HepG2 (cell line): ENCODE results near the gene RNPC3. TPM values are rescaled to one million over a fixed set of nuclear protein-coding genes. Genes with fewer than 3 reads are reported as not detected.

Experiments
- ARHGAP35 ChIP-seq: sonication (generic); formaldehyde crosslinking; IDR thresholded peaks from 2 replicates; pipeline ENCODE4 v1.9.0; 2022; ENCODE audit warnings: mild to moderate bottlenecking, inconsistent platforms, moderate library complexity, missing genetic modification reagents, borderline replicate concordance
- GTF3A ChIP-seq: sonication (generic); formaldehyde crosslinking; conservative IDR thresholded peaks from 2 replicates; pipeline ENCODE4 v1.4.0; 2020; ENCODE audit warnings: mild to moderate bottlenecking, missing genetic modification reagents
- MIXL1 ChIP-seq: IDR thresholded peaks from 2 replicates; pipeline ENCODE4 v1.6.1; 2016
- MYNN ChIP-seq: sonication (generic); formaldehyde crosslinking; IDR thresholded peaks from 2 replicates; pipeline ENCODE4 v1.4.0; 2020; ENCODE audit warnings: mild to moderate bottlenecking, low read depth, missing genetic modification reagents
- PAX8 ChIP-seq: sonication (generic); formaldehyde crosslinking; IDR thresholded peaks from 2 replicates; pipeline ENCODE4 v1.8.0; 2022; ENCODE audit warnings: mild to moderate bottlenecking, missing genetic modification reagents, borderline replicate concordance
- PCBP2 ChIP-seq: fragments of 200-400 bp; formaldehyde crosslinking; optimal IDR thresholded peaks from 2 replicates; pipeline ENCODE3; 2018; ENCODE audit warnings: low read length, low read depth; ENCODE audit not compliant: poor library complexity, severe bottlenecking
- POLR2AphosphoS2 ChIP-seq: IDR thresholded peaks from 2 replicates; pipeline ENCODE4 v1.6.1; 2011; ENCODE audit warnings: low read depth, low read length, improper control_type of control experiment
- RFXANK ChIP-seq: IDR thresholded peaks from 2 replicates; pipeline ENCODE4 v1.6.1; 2016
- SP5 ChIP-seq: IDR thresholded peaks from 2 replicates; pipeline ENCODE4 v1.6.1; 2016; ENCODE audit warnings: low read depth, borderline replicate concordance
- THYN1 ChIP-seq: sonication (generic); formaldehyde crosslinking; IDR thresholded peaks from 2 replicates; pipeline ENCODE4 v1.8.1; 2023; ENCODE audit warnings: low read depth, mild to moderate bottlenecking, moderate library complexity, missing genetic modification reagents, borderline replicate concordance
- ZMYM2 ChIP-seq: sonication (generic); formaldehyde crosslinking; IDR thresholded peaks from 2 replicates; pipeline ENCODE4 v1.8.0; 2022; ENCODE audit warnings: mild to moderate bottlenecking, missing genetic modification reagents
- ZNF562 ChIP-seq: sonication (generic); formaldehyde crosslinking; IDR thresholded peaks from 2 replicates; pipeline ENCODE4 v1.8.0; 2022; ENCODE audit warnings: missing genetic modification reagents, borderline replicate concordance
- ZNF75D ChIP-seq: sonication (generic); formaldehyde crosslinking; IDR thresholded peaks from 2 replicates; pipeline ENCODE4 v1.8.1; 2023; ENCODE audit warnings: missing genetic modification reagents, mild to moderate bottlenecking, borderline replicate concordance
- polyA plus RNA-seq, 8 experiments: library from polyadenylated mRNA; depleted of rRNA in 3 of 8; stranded (reverse) in 7 of 8; unstranded in 1 of 8; fragments of >200 nt; fragmentation: Illumina TruSeq in 4 of 8; extraction: Trizol in 4 of 8; gene quantifications; 2 replicates each; pipeline versions ENCODE4 v1.2.1 to v1.2.3, GENCODE V29; 2011 to 2016; ENCODE audit warnings: low read depth in 4 of 8, missing spikeins in 1 of 8, mixed read lengths in 1 of 8; ENCODE audit not compliant: insufficient read depth in 1 of 8
- total RNA-seq, 5 experiments: library from RNA; depleted of rRNA; stranded (reverse); fragments of >200 nt; fragmentation: Illumina TruSeq; extraction: Trizol; gene quantifications; 2 replicates each; pipeline ENCODE4 v1.2.3, GENCODE V29; 2016; ENCODE audit warnings: low read depth in 1 of 5
- TF ChIP-seq, protein P1 (sequence below): sonication (generic); formaldehyde crosslinking; IDR thresholded peaks from 2 replicates; pipeline ENCODE4 v1.5.0; 2020; ENCODE audit warnings: mild to moderate bottlenecking, missing genetic modification reagents, borderline replicate concordance
- TF ChIP-seq, protein P2 (sequence below): IDR thresholded peaks from 2 replicates; pipeline ENCODE4 v1.6.1; 2016; ENCODE audit warnings: missing biosample characterization, missing genetic modification reagents, low read depth
- TF ChIP-seq, protein P3 (sequence below), 2 experiments: sonication (generic) in 1 of 2; formaldehyde crosslinking in 1 of 2; IDR thresholded peaks; 2 replicates each; pipeline versions ENCODE4 v1.5.1 to v1.6.1; 2011 to 2020; ENCODE audit warnings: borderline replicate concordance in 1 of 2, low read depth in 1 of 2, low read length in 1 of 2, mild to moderate bottlenecking in 1 of 2, missing genetic modification reagents in 1 of 2, moderate library complexity in 1 of 2
- TF ChIP-seq, protein P4 (sequence below): sonication (generic); formaldehyde crosslinking; IDR thresholded peaks from 2 replicates; pipeline ENCODE4 v1.4.0; 2020; ENCODE audit warnings: missing genetic modification reagents
- TF ChIP-seq, protein P5 (sequence below): sonication (generic); formaldehyde crosslinking; IDR thresholded peaks from 2 replicates; pipeline ENCODE4 v1.5.0; 2020; ENCODE audit warnings: mild to moderate bottlenecking, missing genetic modification reagents

The RNPC3 gene
- total and polyA plus RNA-seq, 2 of the 13 experiments (the other 11 are each of a cell fraction or from before 2014, with no cell fraction given), result 9.1 to 22.1 TPM

DNA sequence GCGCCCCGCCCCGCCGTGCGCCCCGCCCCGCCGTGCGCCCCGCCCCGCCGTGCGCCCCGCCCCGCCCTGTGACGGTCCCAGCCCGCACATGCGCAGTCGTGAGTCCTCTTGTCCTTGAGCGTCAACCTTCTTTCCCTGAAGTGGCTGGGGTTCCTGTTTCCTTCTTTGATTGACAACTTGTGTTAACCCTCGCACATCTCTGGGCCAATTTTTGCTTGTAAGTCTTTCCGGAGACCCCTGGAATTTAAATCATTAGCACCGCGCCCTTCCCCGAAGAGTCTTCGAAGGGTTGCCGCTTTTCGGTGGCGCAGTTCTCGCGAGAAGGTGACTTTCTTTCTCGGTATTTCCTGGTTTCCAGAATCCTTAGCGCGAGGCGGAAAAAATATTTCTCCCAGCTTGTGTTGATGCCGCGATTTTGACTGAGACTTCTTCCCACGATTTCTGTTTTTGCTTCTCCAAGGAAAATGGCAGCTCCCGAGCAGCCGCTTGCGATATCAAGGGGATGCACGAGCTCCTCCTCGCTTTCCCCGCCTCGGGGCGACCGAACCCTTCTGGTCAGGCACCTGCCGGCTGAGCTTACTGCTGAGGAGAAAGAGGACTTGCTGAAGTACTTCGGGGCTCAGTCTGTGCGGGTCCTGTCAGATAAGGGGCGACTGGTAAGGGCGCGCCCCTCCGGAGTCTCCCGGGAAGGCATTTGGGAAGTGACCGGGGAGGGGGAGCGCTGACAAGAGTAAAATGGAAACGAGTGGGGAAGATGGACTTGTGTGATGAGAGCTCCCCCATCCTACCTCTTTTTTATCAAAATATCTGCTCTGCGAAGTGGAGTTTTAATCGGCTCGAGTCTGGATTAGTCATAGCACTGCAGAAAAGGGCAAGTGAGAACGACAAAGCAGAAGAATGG, at the start of gene RNPC3 (continued):
- TF ChIP-seq, protein P1, sequence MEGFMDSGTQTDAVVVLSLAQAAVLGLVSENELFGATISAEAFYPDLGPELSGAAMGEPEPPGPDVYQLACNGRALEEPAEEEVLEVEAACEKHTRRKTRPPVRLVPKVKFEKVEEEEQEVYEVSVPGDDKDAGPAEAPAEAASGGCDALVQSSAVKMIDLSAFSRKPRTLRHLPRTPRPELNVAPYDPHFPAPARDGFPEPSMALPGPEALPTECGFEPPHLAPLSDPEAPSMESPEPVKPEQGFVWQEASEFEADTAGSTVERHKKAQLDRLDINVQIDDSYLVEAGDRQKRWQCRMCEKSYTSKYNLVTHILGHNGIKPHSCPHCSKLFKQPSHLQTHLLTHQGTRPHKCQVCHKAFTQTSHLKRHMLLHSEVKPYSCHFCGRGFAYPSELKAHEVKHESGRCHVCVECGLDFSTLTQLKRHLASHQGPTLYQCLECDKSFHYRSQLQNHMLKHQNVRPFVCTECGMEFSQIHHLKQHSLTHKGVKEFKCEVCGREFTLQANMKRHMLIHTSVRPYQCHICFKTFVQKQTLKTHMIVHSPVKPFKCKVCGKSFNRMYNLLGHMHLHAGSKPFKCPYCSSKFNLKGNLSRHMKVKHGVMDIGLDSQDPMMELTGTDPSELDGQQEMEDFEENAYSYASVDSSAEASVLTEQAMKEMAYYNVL (CRISPR knock-in tag), result no peak
- TF ChIP-seq POLR2AphosphoS2 (no peak), ZNF75D (no peak), GTF3A (CRISPR knock-in tag) (no peak), RFXANK (CRISPR knock-in tag) (no peak), ZNF562 (CRISPR knock-in tag) (no peak), SP5 (no peak), MYNN (CRISPR knock-in tag) (no peak), MIXL1 (CRISPR knock-in tag) (no peak), ARHGAP35 (CRISPR knock-in tag) (no peak), PCBP2 (no peak), PAX8 (CRISPR knock-in tag) (no peak), ZMYM2 (CRISPR knock-in tag) (no peak), THYN1 (CRISPR knock-in tag) (no peak)
- TF ChIP-seq, protein P2, sequence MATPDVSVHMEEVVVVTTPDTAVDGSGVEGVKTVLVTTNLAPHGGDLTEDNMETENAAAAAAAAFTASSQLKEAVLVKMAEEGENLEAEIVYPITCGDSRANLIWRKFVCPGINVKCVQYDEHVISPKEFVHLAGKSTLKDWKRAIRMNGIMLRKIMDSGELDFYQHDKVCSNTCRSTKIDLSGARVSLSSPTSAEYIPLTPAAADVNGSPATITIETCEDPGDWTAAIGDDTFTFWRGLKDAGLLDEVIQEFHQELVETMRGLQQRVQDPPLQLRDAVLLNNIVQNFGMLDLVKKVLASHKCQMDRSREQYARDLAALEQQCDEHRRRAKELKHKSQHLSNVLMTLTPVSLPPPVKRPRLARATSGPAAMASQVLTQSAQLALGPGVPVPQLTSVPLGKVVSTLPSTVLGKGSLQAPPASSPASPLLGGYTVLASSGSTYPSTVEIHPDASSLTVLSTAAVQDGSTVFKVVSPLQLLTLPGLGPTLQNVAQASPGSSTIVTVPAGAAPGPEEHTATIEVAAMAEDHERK, result no peak
- TF ChIP-seq, protein P3, sequence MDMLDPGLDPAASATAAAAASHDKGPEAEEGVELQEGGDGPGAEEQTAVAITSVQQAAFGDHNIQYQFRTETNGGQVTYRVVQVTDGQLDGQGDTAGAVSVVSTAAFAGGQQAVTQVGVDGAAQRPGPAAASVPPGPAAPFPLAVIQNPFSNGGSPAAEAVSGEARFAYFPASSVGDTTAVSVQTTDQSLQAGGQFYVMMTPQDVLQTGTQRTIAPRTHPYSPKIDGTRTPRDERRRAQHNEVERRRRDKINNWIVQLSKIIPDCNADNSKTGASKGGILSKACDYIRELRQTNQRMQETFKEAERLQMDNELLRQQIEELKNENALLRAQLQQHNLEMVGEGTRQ (IDR thresholded peaks at IDR 0.05; ENCODE audit: low read depth, low read length), result no peak
- TF ChIP-seq, protein P3 (CRISPR knock-in tag; IDR thresholded peaks at IDR 0.05; ENCODE audit: borderline replicate concordance), result no peak
- TF ChIP-seq, protein P4, sequence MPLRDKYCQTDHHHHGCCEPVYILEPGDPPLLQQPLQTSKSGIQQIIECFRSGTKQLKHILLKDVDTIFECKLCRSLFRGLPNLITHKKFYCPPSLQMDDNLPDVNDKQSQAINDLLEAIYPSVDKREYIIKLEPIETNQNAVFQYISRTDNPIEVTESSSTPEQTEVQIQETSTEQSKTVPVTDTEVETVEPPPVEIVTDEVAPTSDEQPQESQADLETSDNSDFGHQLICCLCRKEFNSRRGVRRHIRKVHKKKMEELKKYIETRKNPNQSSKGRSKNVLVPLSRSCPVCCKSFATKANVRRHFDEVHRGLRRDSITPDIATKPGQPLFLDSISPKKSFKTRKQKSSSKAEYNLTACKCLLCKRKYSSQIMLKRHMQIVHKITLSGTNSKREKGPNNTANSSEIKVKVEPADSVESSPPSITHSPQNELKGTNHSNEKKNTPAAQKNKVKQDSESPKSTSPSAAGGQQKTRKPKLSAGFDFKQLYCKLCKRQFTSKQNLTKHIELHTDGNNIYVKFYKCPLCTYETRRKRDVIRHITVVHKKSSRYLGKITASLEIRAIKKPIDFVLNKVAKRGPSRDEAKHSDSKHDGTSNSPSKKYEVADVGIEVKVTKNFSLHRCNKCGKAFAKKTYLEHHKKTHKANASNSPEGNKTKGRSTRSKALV, result no peak
- TF ChIP-seq, protein P5, sequence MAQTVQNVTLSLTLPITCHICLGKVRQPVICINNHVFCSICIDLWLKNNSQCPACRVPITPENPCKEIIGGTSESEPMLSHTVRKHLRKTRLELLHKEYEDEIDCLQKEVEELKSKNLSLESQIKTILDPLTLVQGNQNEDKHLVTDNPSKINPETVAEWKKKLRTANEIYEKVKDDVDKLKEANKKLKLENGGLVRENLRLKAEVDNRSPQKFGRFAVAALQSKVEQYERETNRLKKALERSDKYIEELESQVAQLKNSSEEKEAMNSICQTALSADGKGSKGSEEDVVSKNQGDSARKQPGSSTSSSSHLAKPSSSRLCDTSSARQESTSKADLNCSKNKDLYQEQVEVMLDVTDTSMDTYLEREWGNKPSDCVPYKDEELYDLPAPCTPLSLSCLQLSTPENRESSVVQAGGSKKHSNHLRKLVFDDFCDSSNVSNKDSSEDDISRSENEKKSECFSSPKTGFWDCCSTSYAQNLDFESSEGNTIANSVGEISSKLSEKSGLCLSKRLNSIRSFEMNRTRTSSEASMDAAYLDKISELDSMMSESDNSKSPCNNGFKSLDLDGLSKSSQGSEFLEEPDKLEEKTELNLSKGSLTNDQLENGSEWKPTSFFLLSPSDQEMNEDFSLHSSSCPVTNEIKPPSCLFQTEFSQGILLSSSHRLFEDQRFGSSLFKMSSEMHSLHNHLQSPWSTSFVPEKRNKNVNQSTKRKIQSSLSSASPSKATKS (CRISPR knock-in tag), result no peak
